Measurements from ENCODE around the gene GATAD2A. TPM values are rescaled to one million over a fixed set of nuclear protein-coding genes. Genes with fewer than 3 reads are reported as not detected.

The GATAD2A gene
- total and polyA plus RNA-seq, 2 of the 13 experiments (the other 11 are each of a cell fraction or from before 2014, with no cell fraction given): 16.8 to 28.6 TPM

- no peak for TF ChIP-seq NCOR1 (IDR thresholded peaks at IDR 0.05; ENCODE audit: borderline replicate concordance, low read length)
- TF ChIP-seq ZNF879 (CRISPR knock-in tag; IDR thresholded peaks at IDR 0.05): no peak
Measured at GRCh38 chr19:19406878-19407632, 1.6 kb downstream of the GATAD2A start (continued).

- Histone ChIP-seq H3K27ac (ENCODE audit: extremely low read length, insufficient read depth, low read length) (no peak overlapping the region), H3K4me2 (ENCODE audit: low read depth, low read length) (peak overlapping the region; percentile 99), H4K20me1 (ENCODE audit: insufficient read depth, low read length) (peaks cover 46% of the 10 kb centered on the region), H3K9me3 (ENCODE audit: low read length) (no peaks in the 10 kb centered on the region), H3K27me3 (ENCODE audit: control insufficient read depth in 1 of 2, insufficient read depth in 2 of 2, low read length in 2 of 2) (no peaks in the 10 kb centered on the region; a peak in 1 of 5 replicates), H3K36me3 (replicated peaks in 1 of 2; ENCODE audit: control insufficient read depth in 1 of 2, insufficient read depth in 2 of 2, low read length in 2 of 2) (0 out of 5 replicates have a peak, but pooled peaks cover 1 to 3% of the 10 kb centered on the region in 2 experiments), H3K79me2 (ENCODE audit: insufficient read depth, low read length) (peaks cover 64% of the 10 kb centered on the region), H2AFZ (ENCODE audit: low read length) (no peak overlapping the region), H3K9ac (ENCODE audit: insufficient read depth, low read depth, low read length) (peak overlapping the region; percentile 61), H3K4me1 (ENCODE audit: insufficient read depth, low read length) (peaks cover 72% of the 10 kb centered on the region), H3K4me3 (replicated peaks in 1 of 3; ENCODE audit: insufficient read depth in 1 of 3, low read depth in 2 of 3, low read length in 3 of 3) (peak overlapping the region in 1 of 3 experiments; percentile 76; a peak in 1 of 6 replicates)
- intact Hi-C loops (cut with micrococcal nuclease; ENCODE audit: unreplicated experiment): loop anchor here (1.0 to 5.0 kb wide), 2 partner anchors 41 to 80 kb away; no protein-coding TSS in a partner anchor
- ChIA-PET POLR2A (interaction anchor here (1.4 kb wide), 1 partner anchor 108 kb away, joined by 3 read pairs; the partner anchor contains the start of genes NDUFA13 and TSSK6), CTCF (ENCODE audit: low intra/inter-chr PET ratio, low total read pairs) (interaction anchor here (3.3 kb wide), 1 partner anchor 41 kb away, joined by 12 read pairs; no protein-coding TSS in a partner anchor)
- DNase-seq (ENCODE audit: low spot score) (no peak), ATAC-seq (no peak), FAIRE-seq (no peak)
- BruUV-seq (replicated peaks): no TSS peak
- TF ChIP-seq NR2F1 (CRISPR knock-in tag; IDR thresholded peaks at IDR 0.05): no peak
- TF ChIP-seq ZBTB21 (CRISPR knock-in tag; IDR thresholded peaks at IDR 0.05): no peak
- no peak for TF ChIP-seq CREB1 (IDR thresholded peaks at IDR 0.05)
- TF ChIP-seq CREB1 (CRISPR knock-in tag; IDR thresholded peaks at IDR 0.05): no peak
- no peak for TF ChIP-seq ZNF713 (CRISPR knock-in tag; IDR thresholded peaks at IDR 0.05)
- TF ChIP-seq JUN (CRISPR knock-in tag; IDR thresholded peaks at IDR 0.05): no peak
- TF ChIP-seq KAT2B (IDR thresholded peaks at IDR 0.05; ENCODE audit: borderline replicate concordance, low read depth, low read length): no peak
- no peak for TF ChIP-seq KMT2A (CRISPR knock-in tag; IDR thresholded peaks at IDR 0.05)
- TF ChIP-seq IKZF4 (CRISPR knock-in tag; IDR thresholded peaks at IDR 0.05; ENCODE audit: borderline replicate concordance, low read depth, not compliant biosample characterization): no peak
- in situ Hi-C loops (cut with HindIII; ENCODE audit: extremely low pct_ligation_motif_present, low pct_unique_long_range_greater_than_20kb): loop anchor here (5.0 kb wide), 1 partner anchor 35 kb away; no protein-coding TSS in a partner anchor
- WGBS (ENCODE audit: low lambda C conversion rate): 95% methylated on average over 2 of the region's 4 CpGs
Measured at GRCh38 chr19:19407633-19407930, 2.1 kb downstream of the GATAD2A start.
